Lung (tissue), 12 donors: ENCODE results near the gene POLE. TPM values are rescaled to one million over a fixed set of nuclear protein-coding genes. Genes with fewer than 3 reads are reported as not detected.

Experiments used
- ATAC-seq: fragments of 200-7000 bp; cut with Tn5 transposase; one replicate; pipeline ENCODE4 v1.9.1; 2020; ENCODE audit warnings: moderate number of reproducible peaks; ENCODE audit not compliant: insufficient read depth, low FRiP score
- DNase-seq, 3 donors: peaks; one replicate each; pipeline ENCODE4 v3.0.0-alpha.2; 2013 to 2017
- H3K27ac ChIP-seq, 2 donors: one replicate each; pipeline ENCODE4 v1.5.1; 2013; ENCODE audit warnings: mild to moderate bottlenecking in 2 of 2, moderate library complexity in 2 of 2, control low read depth in 1 of 2, inconsistent platforms in 1 of 2, low read depth in 1 of 2, low read length in 1 of 2
- H3K27me3 ChIP-seq, 3 donors: one replicate each; pipeline ENCODE4 v1.5.1; 2013; ENCODE audit warnings: low read length in 2 of 3; ENCODE audit not compliant: control insufficient read depth in 3 of 3, insufficient read depth in 3 of 3
- H3K36me3 ChIP-seq, 4 donors: one replicate each; pipeline ENCODE4 v1.5.1; 2013; ENCODE audit warnings: low read length in 4 of 4, mild to moderate bottlenecking in 1 of 4, moderate library complexity in 1 of 4; ENCODE audit not compliant: control insufficient read depth in 4 of 4, insufficient read depth in 4 of 4
- H3K4me1 ChIP-seq, 5 donors: one replicate each; pipeline ENCODE4 v1.5.1; 2013; ENCODE audit warnings: low read length in 5 of 5, mild to moderate bottlenecking in 2 of 5, moderate library complexity in 1 of 5; ENCODE audit not compliant: control insufficient read depth in 5 of 5, insufficient read depth in 5 of 5
- H3K4me3 ChIP-seq: one replicate; pipeline ENCODE4 v1.5.1; 2013; ENCODE audit warnings: mild to moderate bottlenecking, control low read depth, moderate library complexity
- H3K9ac ChIP-seq, 2 donors: one replicate each; pipeline ENCODE4 v1.5.1; 2013; ENCODE audit warnings: low read length in 2 of 2, control low read depth in 1 of 2; ENCODE audit not compliant: insufficient read depth in 1 of 2
- H3K9me3 ChIP-seq, 4 donors: one replicate each; pipeline ENCODE4 v1.5.1; 2013; ENCODE audit warnings: low read length in 3 of 4, mild to moderate bottlenecking in 1 of 4, moderate library complexity in 1 of 4; ENCODE audit not compliant: control insufficient read depth in 4 of 4, insufficient read depth in 3 of 4
- WGBS, 2 donors: extraction: QIAGEN DNeasy Blood & Tissue Kit; methylation state at CpG; one replicate each; pipeline ENCODE4 v1.1.7; 2013; 5-methylcytosine and 5-hydroxymethylcytosine counted together
- polyA plus RNA-seq, 2 donors: library from polyadenylated mRNA; stranded (reverse); fragments of 200-250 nt; gene quantifications; one replicate each; pipeline ENCODE4 v1.2.1, GENCODE V29; 2013
- total RNA-seq, 2 donors: library from RNA; depleted of rRNA in 1 of 2; stranded (reverse); fragments of >200 nt in 1 of 2; gene quantifications; one replicate each; pipeline ENCODE4 v1.2.1, GENCODE V29; 2014 to 2021
- TF ChIP-seq, protein P1 (sequence below): IDR thresholded peaks from 2 replicates; pipeline ENCODE4 v1.5.1; 2012; ENCODE audit warnings: mild to moderate bottlenecking; ENCODE audit errors: control extremely low read depth, extremely low read depth
- donor health status: control.
- donor health status: control.
- donor health status: Bipolar disorder and iron deficiency.
- donor health status: healthy.
- donor health status: DM: yes; HTN: yes; CAD: no.

POLE gene
- total and polyA plus RNA-seq, 4 donors = 9.3 to 49.9 (median 25.3) TPM

DNA sequence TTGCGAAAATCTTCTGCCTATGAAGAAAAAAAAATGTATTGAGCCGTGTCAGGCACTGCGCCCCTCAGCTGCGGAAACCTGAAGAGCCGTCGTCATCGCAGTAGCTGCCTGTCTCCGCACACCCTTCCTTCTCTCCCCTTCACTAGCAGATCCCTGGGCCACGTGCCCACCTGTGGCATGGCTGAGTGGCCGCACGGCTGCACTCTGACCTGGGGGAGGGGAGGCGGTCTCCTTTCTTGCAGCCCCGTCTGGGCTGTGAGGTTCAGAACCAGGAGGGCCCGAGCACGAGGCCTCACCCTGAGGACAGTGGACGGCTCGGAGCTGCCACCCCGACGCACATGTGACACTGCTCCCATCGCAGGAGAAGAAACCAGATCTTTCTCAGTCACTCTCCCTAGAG, 48.4 kb upstream of the POLE start:
- ATAC-seq (no peak), DNase-seq (no peak)
- Histone ChIP-seq H3K27ac (no peak overlapping the region), H3K4me1 (no peaks in the 10 kb centered on the region), H3K27me3 (no peaks in the 10 kb centered on the region), H3K9ac (no peak overlapping the region), H3K36me3 (peaks cover 18 to 68% (median 54%) of the 10 kb centered on the region in 4 donors), H3K9me3 (no peaks in the 10 kb centered on the region), H3K4me3 (no peak overlapping the region)
- 93 to 97% methylated on average over 20 of the region's 20 CpGs for WGBS, 2 donors
- TF ChIP-seq, protein P1, sequence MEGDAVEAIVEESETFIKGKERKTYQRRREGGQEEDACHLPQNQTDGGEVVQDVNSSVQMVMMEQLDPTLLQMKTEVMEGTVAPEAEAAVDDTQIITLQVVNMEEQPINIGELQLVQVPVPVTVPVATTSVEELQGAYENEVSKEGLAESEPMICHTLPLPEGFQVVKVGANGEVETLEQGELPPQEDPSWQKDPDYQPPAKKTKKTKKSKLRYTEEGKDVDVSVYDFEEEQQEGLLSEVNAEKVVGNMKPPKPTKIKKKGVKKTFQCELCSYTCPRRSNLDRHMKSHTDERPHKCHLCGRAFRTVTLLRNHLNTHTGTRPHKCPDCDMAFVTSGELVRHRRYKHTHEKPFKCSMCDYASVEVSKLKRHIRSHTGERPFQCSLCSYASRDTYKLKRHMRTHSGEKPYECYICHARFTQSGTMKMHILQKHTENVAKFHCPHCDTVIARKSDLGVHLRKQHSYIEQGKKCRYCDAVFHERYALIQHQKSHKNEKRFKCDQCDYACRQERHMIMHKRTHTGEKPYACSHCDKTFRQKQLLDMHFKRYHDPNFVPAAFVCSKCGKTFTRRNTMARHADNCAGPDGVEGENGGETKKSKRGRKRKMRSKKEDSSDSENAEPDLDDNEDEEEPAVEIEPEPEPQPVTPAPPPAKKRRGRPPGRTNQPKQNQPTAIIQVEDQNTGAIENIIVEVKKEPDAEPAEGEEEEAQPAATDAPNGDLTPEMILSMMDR = no peak

DNA sequence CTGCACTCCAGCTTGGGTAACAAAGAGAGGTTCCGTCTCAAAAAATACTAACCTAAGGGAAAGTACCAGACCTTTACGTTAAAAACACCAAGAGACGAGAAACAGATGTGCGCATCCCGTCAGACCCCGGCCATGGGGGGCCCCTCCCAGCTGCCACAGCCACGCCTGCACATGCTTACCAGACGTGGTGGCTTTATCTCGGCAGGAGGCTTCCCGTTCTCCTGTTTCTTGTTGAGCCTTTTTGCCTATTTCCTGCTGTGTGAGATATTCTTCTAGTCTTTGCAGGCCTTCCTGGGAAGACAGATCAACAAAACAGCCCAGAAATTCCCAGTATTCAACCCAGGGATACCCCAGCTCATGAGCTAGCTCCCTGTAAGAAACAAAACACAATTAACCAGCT, 47.1 kb upstream of the POLE start:
- no peak for ATAC-seq
- Histone ChIP-seq H3K4me3 (no peak overlapping the region), H3K4me1 (no peaks in the 10 kb centered on the region), H3K36me3 (peaks cover 18 to 67% (median 50%) of the 10 kb centered on the region in 4 donors), H3K27me3 (no peaks in the 10 kb centered on the region), H3K27ac (no peak overlapping the region), H3K9me3 (no peaks in the 10 kb centered on the region), H3K9ac (no peak overlapping the region)
- DNase-seq = no peak
- TF ChIP-seq, protein P1 = no peak
- 77 to 87% methylated on average over 10 of the region's 10 CpGs for WGBS, 2 donors

DNA sequence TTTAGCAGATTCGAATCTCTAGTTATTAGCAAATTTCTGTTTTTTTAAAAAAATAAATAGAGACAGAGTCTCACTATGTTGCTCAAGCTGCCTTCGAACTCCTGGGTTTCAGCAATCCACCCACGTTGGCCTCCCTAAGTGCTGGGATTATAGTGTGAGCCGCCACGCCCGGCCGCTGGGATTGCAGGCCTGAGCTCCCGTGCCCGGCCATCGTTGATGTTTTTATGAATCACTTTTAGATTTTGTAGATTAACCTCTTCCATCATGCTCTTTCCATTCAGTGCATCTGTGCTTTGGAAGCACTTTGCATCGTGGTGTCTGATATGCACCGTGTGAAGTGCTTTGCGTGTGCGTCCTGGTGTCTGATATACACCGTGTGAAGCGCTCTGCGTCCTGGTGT, 44.4 kb upstream of the POLE start:
- H3K9ac ChIP-seq = no peak overlapping the region
- H3K27ac ChIP-seq = no peak overlapping the region
- DNase-seq (no peak), ATAC-seq (no peak)
- no peaks in the 10 kb centered on the region for H3K9me3 ChIP-seq
- 94 to 96% methylated on average over 17 of the region's 17 CpGs for WGBS, 2 donors
- H3K27me3 ChIP-seq = no peaks in the 10 kb centered on the region
- H3K4me3 ChIP-seq = no peak overlapping the region
- H3K36me3 ChIP-seq = peaks cover 28 to 72% (median 55%) of the 10 kb centered on the region in 4 donors
- H3K4me1 ChIP-seq = no peaks in the 10 kb centered on the region
- TF ChIP-seq, protein P1 = no peak

DNA sequence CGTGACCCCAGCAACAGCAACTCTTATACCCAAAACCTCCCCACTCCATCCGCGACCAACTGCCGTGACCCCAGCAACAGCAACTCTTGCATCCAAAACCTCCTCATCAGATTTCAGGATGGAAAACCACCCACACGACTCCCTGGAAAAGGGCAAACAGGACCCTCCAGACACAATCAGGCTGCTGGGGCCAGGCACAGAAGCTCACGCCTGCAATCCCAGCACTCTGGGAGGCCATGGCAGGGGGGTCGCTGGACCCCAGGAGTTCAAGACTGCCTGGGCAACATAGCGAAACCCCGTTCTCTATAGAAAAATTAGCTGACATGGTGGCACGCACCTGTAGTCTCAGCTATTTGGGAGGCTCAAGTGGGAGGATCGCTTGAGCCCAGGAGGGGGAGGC, 43.2 kb upstream of the POLE start:
- no peaks in the 10 kb centered on the region for H3K4me1 ChIP-seq
- TF ChIP-seq, protein P1 = no peak
- peaks cover 30 to 69% (median 53%) of the 10 kb centered on the region in 4 donors for H3K36me3 ChIP-seq
- H3K4me3 ChIP-seq = no peak overlapping the region
- H3K27me3 ChIP-seq = no peaks in the 10 kb centered on the region
- H3K27ac ChIP-seq = no peak overlapping the region
- ATAC-seq = no peak
- 93 to 96% methylated on average over 11 of the region's 11 CpGs for WGBS, 2 donors
- no peaks in the 10 kb centered on the region for H3K9me3 ChIP-seq
- DNase-seq = no peak
- no peak overlapping the region for H3K9ac ChIP-seq
